Activated CD4-positive, alpha-beta T cell treated with anti-CD3 and anti-CD28 coated beads for 48 hours (primary cell): ENCODE results near the gene CACNA1A.
"Not testable (repeated sequence)": the region's sequence is repeated elsewhere in the genome, so short reads cannot be mapped to it uniquely, and the experiment has no call there.

Experiments
- DNase-seq: peaks from one replicate; pipeline ENCODE4 v3.0.0-alpha.2; 2020

CACNA1A gene

DNA sequence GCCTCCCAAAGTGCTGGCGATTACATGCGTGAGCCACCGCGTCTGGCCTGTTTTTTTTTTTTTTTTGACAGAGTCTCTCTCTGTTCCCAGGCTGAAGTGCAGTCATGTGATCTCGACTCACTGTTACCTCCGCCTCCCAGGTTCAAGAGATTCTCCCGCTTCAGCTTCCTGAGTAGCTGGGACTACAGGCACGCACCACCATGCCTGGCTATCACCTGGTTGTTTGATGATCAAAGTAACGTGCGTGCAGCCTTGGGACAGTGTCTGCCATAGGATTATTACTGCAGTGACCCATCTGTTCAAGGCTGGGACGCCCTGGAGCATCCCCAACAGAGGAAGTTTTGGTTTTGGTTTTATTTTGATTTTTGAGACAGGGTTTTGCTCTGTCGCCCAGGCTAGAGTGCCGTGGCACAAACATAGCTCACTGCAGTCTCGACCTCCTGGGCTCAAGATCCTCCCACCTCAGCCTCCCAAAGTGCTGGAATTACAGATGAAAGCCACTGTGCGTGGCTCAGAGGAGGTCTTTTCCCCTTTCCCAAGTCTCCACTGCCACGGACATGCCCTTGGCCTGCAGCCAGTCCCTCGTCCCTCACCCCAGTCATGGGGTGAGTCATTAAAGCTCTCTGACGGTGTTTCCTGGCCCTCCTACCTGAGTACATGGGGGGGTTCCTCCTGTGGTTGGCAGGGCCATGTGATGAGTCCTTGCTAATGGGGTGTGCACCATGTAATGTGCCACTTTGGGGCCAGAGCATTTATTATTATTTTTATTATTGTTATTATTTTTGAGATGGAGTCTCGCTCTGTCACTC lies 290.5 kb downstream of the CACNA1A start:
- DNase-seq: peak; percentile 36

GRCh38 chr19:13214036-13214730 lies 292.1 kb downstream of the CACNA1A start:
- DNase-seq: no peak

- peak; percentile 87 for DNase-seq
Observed at GRCh38 chr19:13212759-13213330, 293.4 kb downstream of the CACNA1A start.

GRCh38 chr19:13211426-13212308 lies 294.6 kb downstream of the CACNA1A start:
- no peak for DNase-seq

DNA sequence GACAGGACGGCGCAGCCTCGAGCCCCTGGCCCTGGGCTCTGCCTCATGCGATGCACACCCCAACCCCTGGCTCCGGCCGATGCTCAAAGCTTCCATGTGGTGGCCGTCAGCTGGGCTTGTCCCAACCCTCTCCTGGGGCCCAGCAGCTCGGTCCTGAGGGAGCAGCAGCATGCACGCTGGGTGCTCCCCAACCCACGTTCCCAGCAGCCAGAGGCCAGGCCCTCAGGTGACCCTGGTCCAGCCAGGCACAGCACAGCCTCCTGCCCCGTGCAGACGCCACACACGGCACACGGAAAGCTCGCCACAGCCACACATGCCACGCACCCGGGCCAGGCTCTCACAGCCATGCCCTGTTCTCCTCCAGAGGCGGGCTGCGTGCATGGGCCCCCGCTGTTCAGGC lies 295.3 kb downstream of the CACNA1A start:
- no peak for DNase-seq

DNA sequence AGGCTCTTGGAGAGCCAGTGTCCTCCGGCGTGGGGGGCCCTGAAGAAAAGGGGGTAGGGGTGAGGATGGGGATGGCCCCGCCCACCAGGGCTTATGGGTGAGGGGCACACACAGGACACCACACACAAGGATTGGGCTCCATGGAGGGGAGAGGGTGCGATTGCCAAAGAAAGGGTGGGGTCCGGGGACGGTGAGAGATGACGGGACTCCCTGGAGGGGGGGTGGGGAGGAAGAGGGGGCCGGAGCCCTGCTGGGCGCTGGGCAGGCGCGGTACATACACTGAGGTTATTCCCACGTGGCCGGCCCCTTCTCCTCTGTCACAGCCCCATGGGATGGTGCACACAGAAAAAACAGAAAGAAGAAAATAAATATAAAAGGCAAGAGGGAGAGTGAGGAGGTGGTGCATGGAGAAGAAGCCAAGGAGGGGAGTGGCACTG lies 295.9 kb downstream of the CACNA1A start:
- DNase-seq: no peak

- no peak for DNase-seq
Observed at GRCh38 chr19:13209484-13210338, 296.6 kb downstream of the CACNA1A start.

GRCh38 chr19:13208672-13209483 lies 297.4 kb downstream of the CACNA1A start:
- DNase-seq: no peak

- peak; percentile 77 for DNase-seq
Observed at GRCh38 chr19:13207846-13208671, 298.2 kb downstream of the CACNA1A start.

GRCh38 chr19:13207237-13207845 lies 298.9 kb downstream of the CACNA1A start:
- DNase-seq: no peak

- no peak for DNase-seq
Observed at GRCh38 chr19:13206587-13206986, 299.7 kb downstream of the CACNA1A start.

- not testable (repeated sequence) for DNase-seq
Observed at GRCh38 chr19:13202112-13202511, 304.2 kb downstream of the CACNA1A start.

DNA sequence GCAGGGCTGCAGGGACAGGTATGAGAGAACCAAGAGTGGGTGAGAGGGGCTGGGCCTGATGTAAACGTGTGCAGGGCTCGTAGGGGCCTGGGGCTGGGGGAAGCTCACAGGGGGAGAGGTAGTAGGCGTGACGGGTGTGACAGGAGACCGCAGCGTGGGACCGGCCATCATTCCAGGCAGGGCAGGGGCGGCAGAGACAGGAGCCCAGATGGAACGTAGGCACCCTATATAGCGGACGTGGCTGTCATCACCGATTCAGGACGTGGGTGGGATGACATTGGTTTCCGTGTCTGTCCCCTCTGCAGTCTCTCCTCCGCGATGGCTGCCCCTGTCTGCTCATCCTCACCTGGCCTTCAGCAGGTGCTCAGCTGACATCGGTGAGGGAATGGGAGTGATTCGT lies 307.6 kb downstream of the CACNA1A start:
- DNase-seq: no peak

GRCh38 chr19:13195678-13196077 lies 310.6 kb downstream of the CACNA1A start:
- peak; percentile 72 for DNase-seq

- peak; percentile 66 for DNase-seq
Observed at GRCh38 chr19:13190781-13191540, 315.3 kb downstream of the CACNA1A start.

- DNase-seq: no peak
Observed at GRCh38 chr19:13189600-13189999, 316.7 kb downstream of the CACNA1A start.

DNA sequence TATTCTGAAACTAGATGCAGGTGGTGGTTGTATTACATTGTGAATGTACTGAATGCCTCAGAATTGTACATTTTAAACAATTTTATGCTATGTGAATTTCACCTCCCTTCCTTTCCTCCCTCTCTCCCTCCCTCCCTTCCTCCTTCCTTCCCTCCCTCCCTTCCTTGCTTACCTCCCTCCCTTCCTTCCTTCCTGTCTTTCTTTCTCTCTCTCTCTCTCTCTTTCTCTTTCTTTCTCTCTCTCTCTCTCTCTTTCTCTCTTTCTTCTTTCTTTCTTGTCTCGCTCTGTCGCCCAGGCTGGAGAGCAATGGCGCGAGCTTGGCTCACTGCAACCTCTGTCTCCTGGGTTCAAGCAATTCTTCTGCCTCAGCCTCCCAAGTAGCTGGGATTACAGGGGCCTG lies 318.9 kb downstream of the CACNA1A start:
- DNase-seq: no peak

DNA sequence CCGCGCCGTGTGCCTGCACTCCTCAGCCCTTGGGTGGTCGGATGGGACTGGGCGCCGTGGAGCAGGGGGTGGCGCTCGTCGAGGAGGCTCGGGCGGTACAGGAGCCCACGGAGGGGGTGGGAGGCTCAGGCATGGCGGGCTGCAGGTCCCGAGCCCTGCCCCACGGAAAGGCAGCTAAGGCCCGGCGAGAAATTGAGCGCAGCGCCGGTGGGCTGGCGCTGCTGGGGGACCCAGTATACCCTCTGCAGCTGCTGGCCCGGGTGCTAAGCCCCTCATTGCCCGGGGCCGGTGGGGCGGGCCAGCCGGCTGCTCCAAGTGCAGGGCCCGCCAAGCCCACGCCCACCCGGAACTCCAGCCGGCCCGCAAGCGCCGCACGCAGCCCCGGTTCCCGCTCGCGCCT lies 319.6 kb downstream of the CACNA1A start:
- not testable (repeated sequence) for DNase-seq
